K562 (cell line): ENCODE data around the gene HDAC5. TPM values are rescaled to one million over a fixed set of nuclear protein-coding genes. Genes with fewer than 3 reads are reported as not detected.
"Not testable (repeated sequence)": the region's sequence is repeated elsewhere in the genome, so short reads cannot be mapped to it uniquely, and the experiment has no call there.

Source experiments
- ATAC-seq: fragments of 200-7000 bp; cut with Tn5 transposase; 3 replicates; pipeline ENCODE4 v1.9.1; 2020; ENCODE audit warnings: moderate library complexity
- BruUV-seq: library from RNA; stranded (reverse); fragments of 400-500 nt; replicated peaks from 2 replicates; lab custom pipeline; 2021; lab: Mats Ljungman, UMichigan
- CTCF ChIA-PET: fragments of 300-600 bp; formaldehyde crosslinking; extraction: SDS; loops from one replicate; lab custom pipeline; 2021; ENCODE audit warnings: low intra/inter-chr PET ratio; lab: Yijun Ruan, JAX
- POLR2A ChIA-PET: fragments of 300-600, 350-650 bp; sonication (Branson Sonifier 250); formaldehyde crosslinking; extraction: SDS; loops from one replicate; lab custom pipeline; 2021; ENCODE audit warnings: antibody characterized with exemption, inconsistent platforms; lab: Yijun Ruan, JAX
- DNase-seq, 4 experiments: peaks; one replicate each; pipeline versions ENCODE4 v3.0.0 to v3.0.0-alpha.2; 2011 to 2018; ENCODE audit warnings: low spot score in 3 of 4, mixed read lengths in 3 of 4; ENCODE audit errors: extremely low read depth in 1 of 4
- FAIRE-seq: peaks from 2 replicates; lab custom pipeline; 2011; peaks lifted over from hg19 to GRCh38; lab: Jason Lieb, UNC
- H2AFZ ChIP-seq: 2 replicates; pipeline ENCODE4 v1.6.0; 2011; ENCODE audit warnings: low read depth, low read length, control low read depth, inconsistent platforms
- H3K27ac ChIP-seq: fragments of 200-600 bp; 3 replicates; pipeline ENCODE4 v1.8.0; 2011; ENCODE audit warnings: low read depth, mild to moderate bottlenecking, control low read depth, inconsistent platforms, low read length, moderate library complexity, mixed read lengths; ENCODE audit errors: extremely low read depth
- H3K27me3 ChIP-seq, 2 experiments: fragments of 300-600 bp in 1 of 2; 2 replicates in 1 of 2; 3 replicates in 1 of 2; pipeline versions ENCODE4 v1.6.0 to v1.8.0; 2011; ENCODE audit warnings: inconsistent platforms in 2 of 2, low read length in 2 of 2, mild to moderate bottlenecking in 1 of 2, mixed read lengths in 1 of 2, moderate library complexity in 1 of 2; ENCODE audit not compliant: control insufficient read depth in 2 of 2, insufficient read depth in 2 of 2
- H3K36me3 ChIP-seq: fragments of 300-600 bp; 3 replicates; pipeline ENCODE4 v1.8.0; 2011; ENCODE audit warnings: mild to moderate bottlenecking, low read length, inconsistent platforms; ENCODE audit not compliant: control insufficient read depth, insufficient read depth
- H3K4me1 ChIP-seq, 2 experiments: fragments of 200-600 bp in 1 of 2; replicated peaks in 1 of 2; 2 replicates in 1 of 2; 3 replicates in 1 of 2; pipeline versions ENCODE4 v1.5.1 to v1.8.0; 2011; ENCODE audit warnings: inconsistent platforms in 2 of 2, low read length in 2 of 2, mild to moderate bottlenecking in 1 of 2, mixed read lengths in 1 of 2, moderate library complexity in 1 of 2; ENCODE audit not compliant: control insufficient read depth in 2 of 2, insufficient read depth in 2 of 2
- H3K4me2 ChIP-seq: 2 replicates; pipeline ENCODE4 v1.6.1; 2011; ENCODE audit warnings: low read length, control low read depth, inconsistent platforms, mixed read lengths; ENCODE audit not compliant: insufficient read depth
- H3K4me3 ChIP-seq: fragments of 200-600 bp; sonication (generic), shearing (Covaris generic); 2 replicates; pipeline ENCODE4 v1.5.1; 2016; ENCODE audit warnings: control low read depth, inconsistent platforms
- H3K79me2 ChIP-seq: fragments of 200-600 bp; 3 replicates; pipeline ENCODE4 v1.8.0; 2011; ENCODE audit warnings: low read length, inconsistent platforms; ENCODE audit not compliant: control insufficient read depth, insufficient read depth
- H3K9ac ChIP-seq, 2 experiments: 2 replicates each; pipeline versions ENCODE4 v1.6.0 to v1.6.1; 2011; ENCODE audit warnings: low read depth in 2 of 2, low read length in 2 of 2, control low read depth in 1 of 2, inconsistent platforms in 1 of 2, mild to moderate bottlenecking in 1 of 2, mixed read lengths in 1 of 2; ENCODE audit not compliant: insufficient read depth in 1 of 2
- H3K9me1 ChIP-seq: one replicate; pipeline ENCODE4 v1.6.0; 2011; ENCODE audit warnings: inconsistent platforms, mild to moderate bottlenecking, low read length, moderate library complexity; ENCODE audit not compliant: control insufficient read depth, insufficient read depth
- H3K9me3 ChIP-seq: replicated peaks from 2 replicates; pipeline ENCODE4 v1.5.1; 2011; ENCODE audit warnings: low read depth, low read length, inconsistent platforms; ENCODE audit not compliant: control insufficient read depth, insufficient read depth
- H4K20me1 ChIP-seq: replicated peaks from 2 replicates; pipeline ENCODE4 v1.6.1; 2011; ENCODE audit warnings: low read length, inconsistent platforms, mixed read lengths; ENCODE audit not compliant: control insufficient read depth, insufficient read depth
- BCOR ChIP-seq: fragments of 450-650 bp; IDR thresholded peaks from 2 replicates; pipeline ENCODE4 v1.6.1; 2016
- ETV1 ChIP-seq: fragments of 450-650 bp; conservative IDR thresholded peaks from 2 replicates; pipeline ENCODE4 v1.6.1; 2016; ENCODE audit warnings: missing genetic modification characterization, control low read depth, low read depth, missing compliant biosample characterization
- RBM25 ChIP-seq: fragments of 200-400 bp; formaldehyde crosslinking; IDR thresholded peaks from 2 replicates; pipeline ENCODE4 v1.6.1; 2018; ENCODE audit warnings: low read length, low read depth, moderate library complexity; ENCODE audit not compliant: severe bottlenecking
- ZNF121 ChIP-seq: sonication (generic); formaldehyde crosslinking; conservative IDR thresholded peaks from 2 replicates; pipeline ENCODE4 v1.8.0; 2022; ENCODE audit warnings: missing genetic modification reagents
- ZNF184 ChIP-seq: sonication (generic); formaldehyde crosslinking; IDR thresholded peaks from 2 replicates; pipeline ENCODE4 v1.5.0; 2020; ENCODE audit warnings: missing genetic modification reagents
- WGBS: fragments of 100-300 bp; shearing (Covaris generic); methylation state at CpG from one replicate; pipeline ENCODE4 v1.1.6; 2016; ENCODE audit warnings: low coverage, mixed read lengths; ENCODE audit not compliant: insufficient coverage; ENCODE audit errors: missing lambda C conversion rate; 5-methylcytosine and 5-hydroxymethylcytosine counted together
- in situ Hi-C: fragments of 300-500 bp; cut with MboI; formaldehyde crosslinking; loops from 4 replicates; pipeline ENCODE4 v1.15.0; 2018; ENCODE audit warnings: inconsistent platforms, mixed read lengths
- intact Hi-C: fragments of 100-400 bp; cut with micrococcal nuclease; formaldehyde crosslinking; loops from 2 replicates; pipeline ENCODE4 v1.14.2; 2022
- polyA plus RNA-seq, 8 experiments: library from polyadenylated mRNA; depleted of rRNA in 4 of 8; stranded (reverse) in 5 of 8; unstranded in 3 of 8; fragments of >200 nt; fragmentation: Nextera tagmentation in 2 of 8; fragmentation: Illumina TruSeq in 1 of 8; extraction: Ambion mirVana in 2 of 8; extraction: Trizol in 1 of 8; gene quantifications; 2 replicates each; pipeline versions ENCODE4 v1.2.1 to v1.2.3, GENCODE V29; 2011 to 2014; ENCODE audit warnings: inconsistent platforms in 1 of 8, missing spikeins in 1 of 8
- total RNA-seq, 7 experiments: library from RNA; depleted of rRNA in 6 of 7; stranded (reverse); fragments of >200 nt in 6 of 7; fragmentation: Illumina TruSeq in 2 of 7; extraction: Trizol in 2 of 7; gene quantifications; 2 replicates each; pipeline versions ENCODE4 v1.2.1 to v1.2.3, GENCODE V29; 2011 to 2021; ENCODE audit warnings: low replicate concordance in 1 of 7
- TF ChIP-seq, protein P1 (sequence below): sonication (generic); formaldehyde crosslinking; IDR thresholded peaks from 2 replicates; pipeline ENCODE4 v1.8.1; 2023; ENCODE audit warnings: mild to moderate bottlenecking, missing genetic modification reagents, moderate library complexity

Gene HDAC5
- total and polyA plus RNA-seq, 9 of the 15 experiments (the other 6 are each of a cell fraction or from before 2014, with no cell fraction given) = 0.45 to 26.2 (median 16.4) TPM

DNA sequence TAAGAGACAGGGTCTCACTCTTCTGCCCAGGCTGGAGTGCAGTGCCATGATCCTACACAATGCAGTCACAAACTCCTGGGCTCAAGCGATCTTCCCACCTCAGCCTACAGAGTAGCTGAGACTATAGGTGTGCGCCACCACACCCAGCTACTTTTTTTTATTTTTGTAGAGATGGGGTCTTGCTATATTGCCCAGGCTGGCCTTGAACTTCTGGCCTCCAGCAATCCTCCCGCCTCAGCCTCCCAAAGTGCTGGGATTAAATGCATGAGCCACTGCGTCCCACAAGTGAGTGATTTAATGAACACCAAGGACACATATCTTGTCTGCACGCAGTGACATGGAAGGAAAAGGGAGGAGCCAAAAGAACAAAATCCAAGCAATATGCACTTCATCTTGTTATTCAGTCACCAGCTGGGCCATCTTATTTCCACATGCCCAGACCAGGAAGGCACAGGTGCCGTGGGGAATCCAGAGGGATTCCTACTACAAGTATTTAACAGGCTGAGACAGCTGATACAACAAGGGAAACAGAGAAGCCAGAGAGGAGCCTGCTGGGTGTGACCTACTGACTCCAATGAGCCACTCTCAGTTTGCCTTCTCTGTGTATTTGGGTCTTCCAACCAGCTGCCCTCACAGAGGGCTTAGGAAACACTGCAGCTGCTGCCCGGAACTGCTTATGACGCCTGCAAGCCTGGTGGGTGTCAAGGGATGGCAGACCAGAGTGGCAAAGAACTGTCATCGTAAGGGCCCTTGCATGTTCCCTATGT lies 74.0 kb downstream of the HDAC5 start:
- DNase-seq = no peak
- H4K20me1 ChIP-seq = 0 out of 2 replicates have a peak, but pooled peaks cover 3% of the 10 kb centered on the region
- no peak for FAIRE-seq
- 98% methylated on average over 9 of the region's 9 CpGs for WGBS
- TF ChIP-seq RBM25 (peak; percentile 40), ZNF184 (CRISPR knock-in tag) (no peak), BCOR (0 out of 2 replicates have a peak, but pooled peaks have one; percentile 12), ZNF121 (CRISPR knock-in tag) (peak; percentile 97), ETV1 (tag) (no peak)
- TF ChIP-seq, protein P1, sequence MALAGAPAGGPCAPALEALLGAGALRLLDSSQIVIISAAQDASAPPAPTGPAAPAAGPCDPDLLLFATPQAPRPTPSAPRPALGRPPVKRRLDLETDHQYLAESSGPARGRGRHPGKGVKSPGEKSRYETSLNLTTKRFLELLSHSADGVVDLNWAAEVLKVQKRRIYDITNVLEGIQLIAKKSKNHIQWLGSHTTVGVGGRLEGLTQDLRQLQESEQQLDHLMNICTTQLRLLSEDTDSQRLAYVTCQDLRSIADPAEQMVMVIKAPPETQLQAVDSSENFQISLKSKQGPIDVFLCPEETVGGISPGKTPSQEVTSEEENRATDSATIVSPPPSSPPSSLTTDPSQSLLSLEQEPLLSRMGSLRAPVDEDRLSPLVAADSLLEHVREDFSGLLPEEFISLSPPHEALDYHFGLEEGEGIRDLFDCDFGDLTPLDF = no peak
- no peaks in the 10 kb centered on the region for H3K9me3 ChIP-seq
- POLR2A ChIA-PET = interaction anchor here (0.6 to 0.9 kb wide), 2 partner anchors 21 to 59 kb away, joined by 3 read pairs; no protein-coding TSS in a partner anchor
- peaks cover 83% of the 10 kb centered on the region for H3K36me3 ChIP-seq
- TSS peak; percentile 23 for BruUV-seq
- no peak overlapping the region for H2AFZ ChIP-seq
- no peak overlapping the region for H3K9ac ChIP-seq
- in situ Hi-C loops (no loop called here), intact Hi-C loops (no loop called here)
- H3K9me1 ChIP-seq = no peaks in the 10 kb centered on the region
- no peaks in the 10 kb centered on the region; a peak in 1 of 5 replicates for H3K4me1 ChIP-seq
- no peaks in the 10 kb centered on the region for H3K27me3 ChIP-seq
- CTCF ChIA-PET = no interaction called here
- H3K27ac ChIP-seq = no peak overlapping the region
- H3K79me2 ChIP-seq = peaks cover 76% of the 10 kb centered on the region
- ATAC-seq = no peak
- H3K4me2 ChIP-seq = no peak overlapping the region
- no peak overlapping the region for H3K4me3 ChIP-seq

DNA sequence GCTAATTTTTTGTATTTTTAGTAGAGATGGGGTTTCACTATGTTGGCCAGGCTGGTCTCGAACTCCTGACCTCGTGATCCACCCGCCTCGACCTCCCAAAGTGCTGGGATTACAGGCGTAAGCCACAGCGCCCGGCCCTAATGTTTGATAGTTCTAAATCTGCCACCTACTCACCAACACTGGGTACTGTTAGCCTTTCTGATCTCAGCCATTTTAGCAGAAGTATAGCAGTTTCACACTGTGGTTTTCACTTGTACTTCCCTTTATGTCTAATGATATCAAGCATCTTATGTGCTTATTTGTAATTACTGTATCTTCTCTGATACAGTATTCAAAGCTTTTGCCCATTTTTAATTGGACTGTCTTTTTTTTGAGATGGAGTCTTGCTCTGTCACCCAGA lies 76.5 kb downstream of the HDAC5 start:
- POLR2A ChIA-PET = interaction anchor here (0.7 kb wide), 1 partner anchor 154 kb away, joined by 3 read pairs; no protein-coding TSS in a partner anchor
- H4K20me1 ChIP-seq, H3K4me2 ChIP-seq, H3K4me1 ChIP-seq, intact Hi-C loops, H3K9me3 ChIP-seq, FAIRE-seq, in situ Hi-C loops, H3K27me3 ChIP-seq, H2AFZ ChIP-seq, ATAC-seq, CTCF ChIA-PET, H3K27ac ChIP-seq, BruUV-seq, DNase-seq, H3K9me1 ChIP-seq, H3K4me3 ChIP-seq, H3K9ac ChIP-seq: not testable (repeated sequence)
- Histone ChIP-seq H3K79me2 (peaks cover 75% of the 10 kb centered on the region), H3K36me3 (peaks cover 76% of the 10 kb centered on the region)
- 100% methylated on average over 3 of the region's 7 CpGs for WGBS
